NOMO-1 (cell line): ENCODE results near the gene SNX30.
"Not testable (repeated sequence)": the region's sequence is repeated elsewhere in the genome, so short reads cannot be mapped to it uniquely, and the experiment has no call there.

Experiments
- DNase-seq, 2 experiments: peaks; one replicate each; lab custom pipeline; 2025; ENCODE audit not compliant: unreplicated experiment in 2 of 2; lab: John Stamatoyannopoulos, UW

SNX30 gene

GRCh38 chr9:112750016-112750763 lies at the start of gene SNX30:
Gene SNX30, plus strand, starts transcription at chr9:112750760. Its CDS starts 242 bp downstream, at chr9:112751002.
- peak; percentile 67 to 91 for DNase-seq

- no peak for DNase-seq
Observed at GRCh38 chr9:112703304-112703703, 47.3 kb upstream of the SNX30 start.

- no peak for DNase-seq
Observed at GRCh38 chr9:112705768-112706427, 44.7 kb upstream of the SNX30 start.

GRCh38 chr9:112711050-112711689 lies 39.4 kb upstream of the SNX30 start:
- no peak for DNase-seq

- DNase-seq, result no peak
Observed at GRCh38 chr9:112712678-112713077, 37.9 kb upstream of the SNX30 start.

- peak; percentile 96 to 97 for DNase-seq
Observed at GRCh38 chr9:112717661-112718331, 32.8 kb upstream of the SNX30 start, which contains the start of gene INIP. Gene INIP, minus strand, starts transcription at chr9:112718117. Its CDS starts 1,632 bp downstream, at chr9:112716485.

GRCh38 chr9:112719241-112719691 lies 31.3 kb upstream of the SNX30 start:
- no peak for DNase-seq

- no peak for DNase-seq
Observed at GRCh38 chr9:112719696-112720095, 30.9 kb upstream of the SNX30 start.

GRCh38 chr9:112720113-112720780 lies 30.3 kb upstream of the SNX30 start:
- no peak for DNase-seq

- not testable (repeated sequence) for DNase-seq
Observed at GRCh38 chr9:112722749-112723148, 27.8 kb upstream of the SNX30 start.

- no peak for DNase-seq
Observed at GRCh38 chr9:112725961-112726360, 24.6 kb upstream of the SNX30 start.

GRCh38 chr9:112726428-112726827 lies 24.1 kb upstream of the SNX30 start:
- peak; percentile 33 to 37 for DNase-seq

GRCh38 chr9:112728401-112728800 lies 22.2 kb upstream of the SNX30 start:
- DNase-seq, result no peak

GRCh38 chr9:112731971-112732370 lies 18.6 kb upstream of the SNX30 start:
- no peak for DNase-seq

- no peak for DNase-seq
Observed at GRCh38 chr9:112734892-112735291, 15.7 kb upstream of the SNX30 start.

GRCh38 chr9:112743216-112743836 lies 7.2 kb upstream of the SNX30 start:
- no peak for DNase-seq

- DNase-seq, result no peak
Observed at GRCh38 chr9:112744177-112744576, 6.4 kb upstream of the SNX30 start.

- DNase-seq, result no peak
Observed at GRCh38 chr9:112747094-112747493, 3.5 kb upstream of the SNX30 start.

GRCh38 chr9:112750764-112751055 lies 150 bp downstream of the SNX30 start:
- DNase-seq, result no peak
